Endodermal cell (in vitro differentiated cells): ENCODE data around the gene CTDP1. TPM values are rescaled to one million over a fixed set of nuclear protein-coding genes. Genes with fewer than 3 reads are reported as not detected.
A peak's percentile ranks its signal among the peaks of the same experiment; 100 is the strongest.

ENCODE experiments used
- DNase-seq: peaks from one replicate; pipeline ENCODE4 v3.0.0-alpha.2; 2017
- H3K27ac ChIP-seq: 2 replicates; pipeline ENCODE4 v1.5.1; 2013; ENCODE audit warnings: mild to moderate bottlenecking, low read depth, low read length, moderate library complexity
- H3K27me3 ChIP-seq: 2 replicates; pipeline ENCODE4 v1.6.1; 2013; ENCODE audit warnings: mild to moderate bottlenecking, low read length, moderate library complexity; ENCODE audit not compliant: insufficient read depth, control insufficient read depth, poor library complexity, severe bottlenecking
- H3K36me3 ChIP-seq: 2 replicates; pipeline ENCODE4 v1.7.0; 2013; ENCODE audit warnings: mild to moderate bottlenecking, low read length, moderate library complexity; ENCODE audit not compliant: control insufficient read depth, insufficient read depth
- H3K4me1 ChIP-seq: one replicate; pipeline ENCODE4 v1.7.0; 2013; ENCODE audit warnings: low read length; ENCODE audit not compliant: control insufficient read depth, insufficient read depth
- H3K4me3 ChIP-seq: 2 replicates; pipeline ENCODE4 v1.5.1; 2013; ENCODE audit warnings: mild to moderate bottlenecking, low read length, moderate library complexity
- H3K9ac ChIP-seq: 2 replicates; pipeline ENCODE4 v1.6.1; 2013; ENCODE audit warnings: mild to moderate bottlenecking, low read length, moderate library complexity; ENCODE audit not compliant: poor library complexity, severe bottlenecking; ENCODE audit errors: extremely low read depth
- H3K9me3 ChIP-seq: 2 replicates; pipeline ENCODE4 v1.6.1; 2013; ENCODE audit warnings: mild to moderate bottlenecking, low read length, moderate library complexity; ENCODE audit not compliant: control insufficient read depth
- H3K27ac Mint-ChIP-seq: 2 replicates; pipeline ENCODE4 v1.8.0; 2020; ENCODE audit warnings: mixed read lengths
- H3K27me3 Mint-ChIP-seq: 2 replicates; pipeline ENCODE4 v1.8.0; 2021; ENCODE audit warnings: mild to moderate bottlenecking, mixed read lengths; ENCODE audit not compliant: insufficient read depth
- H3K36me3 Mint-ChIP-seq: 2 replicates; pipeline ENCODE4 v1.8.0; 2020; ENCODE audit warnings: low read depth, mixed read lengths
- H3K4me1 Mint-ChIP-seq: 2 replicates; pipeline ENCODE4 v1.8.0; 2020; ENCODE audit warnings: mixed read lengths
- H3K4me3 Mint-ChIP-seq: 2 replicates; pipeline ENCODE4 v1.8.0; 2020; ENCODE audit warnings: mild to moderate bottlenecking, moderate library complexity, mixed read lengths
- H3K9me3 Mint-ChIP-seq: 2 replicates; pipeline ENCODE4 v1.8.0; 2020; ENCODE audit warnings: mild to moderate bottlenecking, mixed read lengths
- WGBS, 2 experiments: methylation state at CpG; one replicate each; pipeline versions ENCODE4 v1.1.5 to v1.1.7; 2013; ENCODE audit warnings: missing lambda C conversion rate in 2 of 2, mixed read lengths in 1 of 2; ENCODE audit not compliant: insufficient coverage in 1 of 2, insufficient read length in 1 of 2; 5-methylcytosine and 5-hydroxymethylcytosine counted together
- total RNA-seq, 2 donors: library from RNA; stranded (reverse); fragmentation: NEBNext Ultra II Directional in 1 of 2; extraction: Animal tissue kit (Norgen Biotek cat#: 25700) in 1 of 2; gene quantifications; 2 replicates in 1 of 2; 3 replicates in 1 of 2; pipeline ENCODE4 v1.2.1, GENCODE V29; 2021
- TF ChIP-seq, protein P1 (sequence below): fragments of 200-600 bp; sonication (generic); conservative IDR thresholded peaks from 2 replicates; pipeline ENCODE4 v1.5.0; 2021; ENCODE audit warnings: antibody characterized with exemption, mild to moderate bottlenecking

Gene CTDP1
- total RNA-seq, 2 donors from 2014 or later: 29.8 to 35.6 TPM

DNA sequence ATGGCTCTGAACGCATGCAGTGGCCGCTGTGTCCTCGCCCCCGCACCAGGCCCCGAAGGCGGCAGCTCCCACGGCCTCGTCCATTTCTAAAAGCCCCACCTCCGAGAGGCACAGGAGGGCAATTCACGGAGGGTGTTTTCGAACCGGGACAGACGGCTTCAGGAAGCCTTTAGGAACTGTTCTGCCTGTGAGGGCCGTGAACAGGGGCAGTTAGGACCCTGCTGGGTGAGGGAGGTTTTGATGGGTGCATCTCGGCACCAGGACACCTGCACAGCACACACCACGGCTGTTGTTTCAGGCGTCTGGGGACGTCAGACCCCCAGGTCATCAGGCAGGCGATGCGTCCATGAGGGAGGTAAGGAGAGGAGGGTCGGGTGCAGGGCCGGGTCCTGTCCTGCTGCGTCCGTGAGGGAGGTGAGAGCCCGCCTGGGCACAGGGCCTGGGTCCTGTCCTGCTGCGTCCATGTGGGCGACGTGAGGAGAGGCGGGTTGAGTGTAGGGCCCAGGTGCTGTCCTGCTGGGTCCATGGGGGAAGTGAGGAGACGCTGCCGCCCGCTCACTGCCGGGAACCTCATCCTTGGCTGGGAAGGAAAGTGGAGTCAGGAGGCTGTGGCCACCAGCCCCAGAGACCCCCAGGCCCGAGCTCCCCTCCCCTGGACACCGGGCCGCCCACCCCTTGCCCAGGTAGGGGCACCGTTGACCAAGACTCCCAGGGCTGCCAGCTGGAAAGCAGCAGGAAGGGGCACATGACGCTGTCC lies 92.7 kb downstream of the CTDP1 start:
- 86 to 92% methylated on average over 24 to 38 of the region's 38 CpGs for WGBS, 2 experiments
- no peak overlapping the region for H3K27ac Mint-ChIP-seq
- Histone ChIP-seq H3K36me3 (no peaks in the 10 kb centered on the region), H3K9me3 (peaks cover 14% of the 10 kb centered on the region), H3K9ac (no peak overlapping the region), H3K4me3 (no peak overlapping the region), H3K4me1 (no peaks in the 10 kb centered on the region), H3K27ac (no peak overlapping the region), H3K27me3 (peaks cover 6% of the 10 kb centered on the region)
- H3K9me3 Mint-ChIP-seq: peaks cover 30% of the 10 kb centered on the region
- H3K27me3 Mint-ChIP-seq: peaks cover 21% of the 10 kb centered on the region
- H3K36me3 Mint-ChIP-seq: no peaks in the 10 kb centered on the region
- TF ChIP-seq, protein P1, sequence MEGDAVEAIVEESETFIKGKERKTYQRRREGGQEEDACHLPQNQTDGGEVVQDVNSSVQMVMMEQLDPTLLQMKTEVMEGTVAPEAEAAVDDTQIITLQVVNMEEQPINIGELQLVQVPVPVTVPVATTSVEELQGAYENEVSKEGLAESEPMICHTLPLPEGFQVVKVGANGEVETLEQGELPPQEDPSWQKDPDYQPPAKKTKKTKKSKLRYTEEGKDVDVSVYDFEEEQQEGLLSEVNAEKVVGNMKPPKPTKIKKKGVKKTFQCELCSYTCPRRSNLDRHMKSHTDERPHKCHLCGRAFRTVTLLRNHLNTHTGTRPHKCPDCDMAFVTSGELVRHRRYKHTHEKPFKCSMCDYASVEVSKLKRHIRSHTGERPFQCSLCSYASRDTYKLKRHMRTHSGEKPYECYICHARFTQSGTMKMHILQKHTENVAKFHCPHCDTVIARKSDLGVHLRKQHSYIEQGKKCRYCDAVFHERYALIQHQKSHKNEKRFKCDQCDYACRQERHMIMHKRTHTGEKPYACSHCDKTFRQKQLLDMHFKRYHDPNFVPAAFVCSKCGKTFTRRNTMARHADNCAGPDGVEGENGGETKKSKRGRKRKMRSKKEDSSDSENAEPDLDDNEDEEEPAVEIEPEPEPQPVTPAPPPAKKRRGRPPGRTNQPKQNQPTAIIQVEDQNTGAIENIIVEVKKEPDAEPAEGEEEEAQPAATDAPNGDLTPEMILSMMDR: no peak
- no peak overlapping the region for H3K4me3 Mint-ChIP-seq
- peak; percentile 41 for DNase-seq
- no peaks in the 10 kb centered on the region for H3K4me1 Mint-ChIP-seq

DNA sequence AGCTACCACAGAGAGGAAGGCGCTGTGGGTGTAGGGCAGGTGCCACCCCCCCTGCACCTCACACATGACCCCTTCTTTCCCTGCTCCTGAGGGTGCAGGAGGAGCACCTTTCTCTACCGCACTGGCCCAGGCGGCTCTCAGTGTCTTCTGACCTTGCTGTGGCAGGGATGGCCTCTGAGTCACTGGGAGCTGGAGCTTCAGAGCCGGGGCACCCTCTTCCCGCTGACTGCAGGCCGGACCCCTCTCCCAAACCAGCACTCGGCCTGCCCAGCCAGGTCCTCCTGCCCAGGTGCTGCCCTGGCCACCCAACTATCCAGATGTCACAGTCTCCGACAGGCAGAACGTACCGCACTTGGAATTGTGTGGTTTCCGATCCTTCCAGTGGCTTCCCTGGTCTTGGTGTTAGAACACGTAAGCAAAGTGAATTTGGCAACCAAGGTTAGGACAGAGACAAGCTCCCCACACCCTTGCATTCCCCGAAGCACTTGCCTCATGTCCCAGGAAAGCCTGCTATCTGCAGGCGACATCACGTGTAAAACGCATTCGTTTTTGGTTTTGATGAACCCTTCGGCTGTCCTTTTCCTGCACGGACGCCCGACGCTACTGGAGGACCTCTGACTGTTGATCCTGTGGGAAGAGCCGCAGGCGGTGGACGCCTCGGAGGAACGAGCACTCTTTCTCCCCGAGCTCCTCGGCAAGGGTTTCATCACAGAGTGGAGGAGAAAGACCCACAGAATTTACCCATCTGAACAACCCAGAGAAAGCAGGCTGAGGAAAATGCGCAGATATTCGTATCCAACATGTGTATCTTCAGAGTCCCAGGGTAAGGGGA lies 93.5 kb downstream of the CTDP1 start:
- Histone ChIP-seq H3K4me1 (no peaks in the 10 kb centered on the region), H3K27ac (no peak overlapping the region), H3K9ac (no peak overlapping the region), H3K36me3 (no peaks in the 10 kb centered on the region), H3K27me3 (peaks cover 13% of the 10 kb centered on the region), H3K9me3 (peaks cover 9% of the 10 kb centered on the region), H3K4me3 (no peak overlapping the region)
- WGBS, 2 experiments: 92 to 95% methylated on average over 30 to 31 of the region's 31 CpGs
- peaks cover 26% of the 10 kb centered on the region for H3K27me3 Mint-ChIP-seq
- H3K4me1 Mint-ChIP-seq: no peaks in the 10 kb centered on the region
- no peaks in the 10 kb centered on the region for H3K36me3 Mint-ChIP-seq
- TF ChIP-seq, protein P1: no peak
- H3K27ac Mint-ChIP-seq: no peak overlapping the region
- no peak overlapping the region for H3K4me3 Mint-ChIP-seq
- H3K9me3 Mint-ChIP-seq: peaks cover 22% of the 10 kb centered on the region
- peak; percentile 30 for DNase-seq

DNA sequence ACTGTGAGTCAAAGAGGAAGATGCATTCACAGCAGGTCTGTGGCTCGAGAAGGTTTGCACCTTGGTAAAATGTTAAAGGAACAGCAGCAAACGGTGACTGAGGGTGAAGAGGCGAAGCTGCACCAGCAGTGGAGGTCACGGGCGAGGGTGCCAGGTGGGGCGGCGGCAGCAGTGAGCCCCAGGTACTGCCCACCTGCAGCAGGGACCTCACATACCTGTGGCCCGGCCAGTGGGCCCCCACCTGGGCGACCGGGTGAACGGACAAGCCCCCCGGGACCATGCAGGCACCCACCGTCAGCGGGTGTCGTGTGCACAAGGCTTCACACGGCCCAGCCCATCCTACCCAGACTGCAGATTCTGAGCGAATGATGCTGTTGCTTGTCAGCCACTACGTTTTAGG lies 94.5 kb downstream of the CTDP1 start:
- H3K9me3 Mint-ChIP-seq: peaks cover 12% of the 10 kb centered on the region
- H3K4me1 Mint-ChIP-seq: no peaks in the 10 kb centered on the region
- H3K27ac ChIP-seq: no peak overlapping the region
- no peaks in the 10 kb centered on the region for H3K36me3 ChIP-seq
- H3K27me3 Mint-ChIP-seq: peaks cover 26% of the 10 kb centered on the region
- peaks cover 13% of the 10 kb centered on the region for H3K27me3 ChIP-seq
- no peak overlapping the region for H3K4me3 Mint-ChIP-seq
- H3K9ac ChIP-seq: no peak overlapping the region
- H3K27ac Mint-ChIP-seq: no peak overlapping the region
- TF ChIP-seq, protein P1: no peak
- DNase-seq: peak; percentile 31
- no peak overlapping the region for H3K4me3 ChIP-seq
- 87 to 93% methylated on average over 8 to 18 of the region's 18 CpGs for WGBS, 2 experiments
- no peaks in the 10 kb centered on the region for H3K4me1 ChIP-seq
- no peaks in the 10 kb centered on the region for H3K9me3 ChIP-seq
- no peaks in the 10 kb centered on the region for H3K36me3 Mint-ChIP-seq
